GM19328 (cell line): ENCODE results near the gene CHIA.

Experiments used
- ATAC-seq: cut with Tn5 transposase; IDR thresholded peaks from one replicate; pipeline ENCODE4 v1.9.1; 2021; ENCODE audit warnings: mild to moderate bottlenecking, moderate library complexity; ENCODE audit not compliant: unreplicated experiment

The CHIA gene

DNA sequence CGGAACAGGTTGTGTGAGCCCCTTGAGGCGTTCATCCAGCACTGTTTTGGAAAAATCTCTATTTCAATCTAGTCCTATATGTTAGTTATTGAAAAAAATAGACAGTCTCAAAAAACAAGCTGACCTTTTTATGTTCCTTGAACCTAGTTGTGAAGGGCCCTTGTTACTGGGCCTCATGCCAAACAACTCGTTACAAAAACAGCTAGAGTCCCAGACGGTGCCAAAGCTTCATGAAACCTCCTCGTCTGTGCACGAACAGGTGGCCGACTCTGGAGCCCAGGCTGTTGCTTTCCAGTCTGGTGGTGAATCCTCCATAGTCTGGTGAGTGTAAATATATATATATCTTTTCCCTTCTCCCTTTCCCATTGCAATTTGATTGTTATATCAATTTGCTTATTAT, at the start of gene CHIA:
TSS of gene CHIA (plus strand) at position 222 of the 400 bp plus-strand sequence. CDS start 19,617 bp downstream, outside the sequence.
- ATAC-seq, result no peak

DNA sequence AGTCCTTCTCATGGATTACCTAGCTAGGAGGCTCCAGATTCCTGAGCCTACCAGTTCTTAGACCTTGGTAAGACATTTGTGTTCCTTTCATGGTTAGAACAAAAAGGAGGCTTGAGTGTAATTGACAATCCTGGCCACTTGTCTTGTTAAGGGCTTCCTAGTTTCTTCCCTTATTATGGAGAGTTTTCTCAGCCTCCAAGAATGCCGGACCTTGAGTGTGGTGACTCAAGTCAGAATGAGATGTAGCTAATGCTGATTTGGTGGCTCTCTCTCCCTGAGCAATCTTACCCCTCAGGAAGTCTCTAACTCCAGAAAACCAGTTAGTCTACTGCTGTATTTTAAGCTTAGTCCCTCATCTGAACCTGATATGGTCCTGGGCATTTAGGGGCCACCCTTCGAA, 48.9 kb upstream of the CHIA start:
- ATAC-seq, result no peak

DNA sequence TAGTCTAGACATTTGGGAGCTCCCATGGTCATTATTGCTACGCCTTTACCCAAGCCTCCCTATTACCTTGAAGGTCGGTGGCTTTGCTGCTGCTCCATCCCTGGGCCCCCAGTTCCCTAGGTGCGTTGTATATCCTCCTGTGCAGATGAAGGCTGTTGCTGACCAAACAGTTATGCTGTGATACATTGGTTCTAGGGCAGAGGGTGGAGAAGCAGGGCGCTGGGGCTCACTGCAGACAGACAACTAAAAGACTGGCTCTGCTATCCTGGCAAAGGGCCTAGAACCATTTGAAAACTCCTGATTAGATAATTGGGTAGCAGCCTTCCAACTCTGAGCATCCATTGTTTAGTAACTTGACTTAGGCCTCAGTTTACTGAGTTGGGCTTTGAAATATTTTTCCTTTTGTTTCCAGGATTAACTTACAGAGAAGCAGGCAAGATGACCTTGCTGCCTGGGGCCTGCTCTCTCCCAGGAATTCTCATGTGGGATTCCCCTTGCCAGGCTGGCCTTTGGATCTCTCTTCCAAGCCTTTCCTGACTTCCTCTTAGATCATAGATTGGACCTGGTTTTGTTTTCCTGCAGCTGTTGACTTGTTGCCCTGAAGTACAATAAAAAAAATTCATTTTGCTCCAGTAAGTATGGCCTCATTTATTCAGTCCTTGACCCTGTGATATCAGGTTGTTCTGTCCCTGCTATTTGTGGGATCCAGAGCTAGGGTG, 47.7 kb upstream of the CHIA start:
- no peak for ATAC-seq

DNA sequence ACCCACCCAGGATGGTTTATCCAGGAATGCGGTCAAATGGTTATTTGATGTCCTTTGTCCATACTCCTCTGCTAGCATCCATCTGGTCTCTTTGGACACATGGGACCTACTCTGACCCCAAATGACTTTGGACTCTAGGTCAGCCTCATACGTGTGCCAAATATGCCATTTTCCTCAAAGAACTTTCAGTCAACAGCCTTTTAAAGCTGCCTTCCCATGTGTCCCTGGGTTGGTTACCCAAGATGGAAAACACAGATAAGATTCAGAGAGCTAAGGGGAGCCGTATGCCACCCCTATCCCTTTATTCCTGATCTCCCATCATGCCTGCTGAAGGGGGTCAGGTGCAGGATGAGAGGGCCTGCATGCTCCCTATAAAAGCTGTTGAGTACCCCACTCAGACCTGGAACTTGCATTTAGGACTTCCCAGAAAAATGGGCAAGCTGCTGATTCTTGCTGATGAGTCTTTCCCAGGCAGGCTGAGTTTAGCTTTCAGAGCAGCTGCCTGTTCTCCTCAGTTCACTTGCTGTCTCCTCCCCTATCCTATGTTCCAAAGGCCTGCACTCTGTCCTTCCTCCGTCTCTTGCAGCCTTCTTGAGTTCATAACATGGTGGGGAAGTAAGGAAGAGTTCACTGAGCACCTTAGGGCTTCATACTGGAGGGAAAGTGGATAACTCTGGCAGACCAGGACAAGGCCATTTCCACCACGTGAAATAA, 43.4 kb upstream of the CHIA start:
- no peak for ATAC-seq

GRCh38 chr1:111249960-111250359, 40.7 kb upstream of the CHIA start:
- no peak for ATAC-seq

DNA sequence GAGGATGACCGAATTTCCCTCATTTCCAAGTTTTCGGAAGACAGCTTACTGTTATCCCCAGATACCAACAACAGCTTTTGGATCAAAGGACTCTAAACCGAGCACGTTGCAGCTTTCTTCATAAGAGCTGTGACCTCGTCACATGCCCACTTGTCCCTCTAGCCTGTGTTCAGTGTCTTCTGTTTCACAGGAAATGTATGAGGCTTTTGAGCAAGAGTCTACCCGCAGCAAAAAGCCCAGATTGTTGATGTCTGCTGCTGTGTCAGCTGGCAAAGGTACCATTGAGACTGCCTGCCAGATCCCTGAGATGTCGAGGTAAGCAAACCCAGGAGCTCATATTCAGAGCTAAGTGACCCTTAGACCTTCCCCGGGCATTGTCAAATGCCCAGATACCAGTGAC, 39.1 kb upstream of the CHIA start:
- ATAC-seq, result no peak

DNA sequence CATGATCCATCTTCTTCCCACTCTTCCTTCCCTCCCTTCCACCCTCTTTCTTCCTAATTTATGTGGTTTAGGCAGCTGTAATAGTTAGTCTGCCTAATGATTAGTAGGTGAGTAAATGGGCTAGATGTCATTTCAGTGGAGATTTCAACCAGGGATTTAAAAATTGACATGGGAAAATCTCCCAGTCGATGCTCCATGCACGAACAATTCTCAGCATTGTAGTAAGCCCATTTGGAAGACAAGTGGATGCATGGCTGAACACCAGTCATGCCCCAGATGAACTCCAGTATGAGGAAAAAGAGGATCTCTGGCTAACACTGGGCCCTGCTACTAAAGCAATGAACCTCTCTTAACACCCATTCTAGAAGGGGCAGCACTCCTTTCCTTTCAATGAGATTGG, 37.9 kb upstream of the CHIA start:
- ATAC-seq, result no peak

DNA sequence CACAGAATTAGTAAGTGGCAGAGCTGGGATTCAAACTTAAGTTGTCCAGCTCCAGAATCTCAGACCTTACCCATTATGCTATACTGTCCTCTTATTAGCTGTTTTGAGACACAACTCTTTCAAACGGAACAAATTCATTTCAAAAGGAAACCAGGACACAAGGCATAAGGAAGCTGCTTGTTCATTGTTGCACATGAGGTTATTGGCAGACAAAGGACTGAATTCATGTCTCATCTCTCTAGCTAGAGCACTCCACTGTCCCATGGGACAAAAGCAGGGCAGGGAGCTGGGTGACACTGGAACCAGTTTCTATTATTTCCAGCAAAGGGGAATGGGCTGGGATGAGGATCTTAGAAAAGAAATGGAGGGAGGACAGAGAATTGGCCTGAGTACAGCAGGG, 36.8 kb upstream of the CHIA start:
- ATAC-seq, result no peak

- ATAC-seq, result no peak
These were observed 33.5 kb upstream of the CHIA start for GRCh38 chr1:111256988-111257658.

GRCh38 chr1:111267801-111268508, 22.7 kb upstream of the CHIA start:
- no peak for ATAC-seq

GRCh38 chr1:111269825-111270406, 20.7 kb upstream of the CHIA start:
- ATAC-seq, result no peak

DNA sequence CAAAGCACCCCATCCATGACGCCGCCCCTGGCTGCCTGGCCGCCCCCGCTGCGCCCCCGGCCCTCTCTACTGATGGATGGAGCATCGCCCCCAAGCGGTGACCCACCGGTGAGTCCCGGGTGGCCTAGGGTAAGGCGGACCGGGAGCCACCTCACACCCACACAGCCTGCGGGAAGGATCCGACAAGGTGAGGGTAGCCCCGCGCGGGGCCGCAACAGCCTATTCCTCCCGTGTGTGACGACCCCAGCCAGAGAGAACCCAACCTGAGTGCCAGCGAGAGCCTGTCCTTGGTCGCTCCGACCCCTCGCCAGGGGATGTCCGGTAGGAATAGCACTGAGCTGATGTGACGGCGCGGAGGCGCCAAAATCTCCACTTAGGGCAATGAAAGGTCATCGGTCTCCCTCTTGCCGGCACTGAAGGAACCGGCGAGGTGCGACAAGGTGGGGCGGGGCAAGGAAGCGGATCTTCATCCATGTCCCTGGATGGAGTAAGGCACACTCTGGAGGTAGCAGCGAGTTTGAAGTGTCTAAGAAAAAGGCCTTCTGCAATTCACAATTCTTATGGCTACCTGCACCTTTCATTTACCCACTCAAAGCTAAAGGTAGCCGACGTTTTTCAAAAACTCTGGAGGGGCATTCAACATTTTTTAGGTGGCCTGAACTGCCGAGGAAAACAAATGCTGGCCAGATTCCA, 19.7 kb upstream of the CHIA start:
- no peak for ATAC-seq

DNA sequence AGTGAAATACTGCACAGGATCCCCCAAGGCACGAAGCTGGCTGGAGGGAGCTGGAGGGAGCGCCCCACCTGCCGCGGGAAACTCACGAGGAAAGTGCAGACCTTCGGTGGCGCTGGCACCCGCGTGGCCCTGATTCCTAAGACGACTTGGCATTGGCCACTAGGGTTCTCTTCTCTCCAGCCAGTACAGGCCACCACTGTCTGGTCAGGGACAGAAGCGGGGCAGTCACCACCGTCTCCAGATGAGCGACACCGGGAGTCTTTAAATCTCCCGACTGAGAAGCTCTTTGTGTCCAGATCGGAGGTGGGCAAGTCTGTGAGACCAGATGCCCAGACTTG, 19.2 kb upstream of the CHIA start:
- ATAC-seq, result no peak

GRCh38 chr1:111272081-111272480, 18.6 kb upstream of the CHIA start:
- no peak for ATAC-seq

DNA sequence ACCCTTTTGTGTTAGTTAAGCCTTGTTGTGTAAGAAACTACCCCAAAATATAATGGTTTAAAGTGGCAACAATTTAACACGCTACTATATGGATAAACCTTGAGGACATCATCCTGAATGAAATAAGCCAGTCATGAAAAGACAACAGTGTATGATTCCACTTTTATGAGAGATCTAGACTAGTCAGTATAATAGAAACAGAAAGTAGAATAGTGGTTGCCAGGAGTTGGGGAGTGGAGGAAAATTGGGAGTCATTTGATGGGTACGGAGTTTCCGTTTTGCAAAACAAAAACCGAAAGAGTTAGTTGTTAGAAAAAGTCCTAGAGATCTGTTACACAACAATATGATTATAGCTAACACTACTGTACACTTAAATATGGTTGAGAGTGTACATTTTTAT, 16.0 kb upstream of the CHIA start:
- ATAC-seq, result no peak

DNA sequence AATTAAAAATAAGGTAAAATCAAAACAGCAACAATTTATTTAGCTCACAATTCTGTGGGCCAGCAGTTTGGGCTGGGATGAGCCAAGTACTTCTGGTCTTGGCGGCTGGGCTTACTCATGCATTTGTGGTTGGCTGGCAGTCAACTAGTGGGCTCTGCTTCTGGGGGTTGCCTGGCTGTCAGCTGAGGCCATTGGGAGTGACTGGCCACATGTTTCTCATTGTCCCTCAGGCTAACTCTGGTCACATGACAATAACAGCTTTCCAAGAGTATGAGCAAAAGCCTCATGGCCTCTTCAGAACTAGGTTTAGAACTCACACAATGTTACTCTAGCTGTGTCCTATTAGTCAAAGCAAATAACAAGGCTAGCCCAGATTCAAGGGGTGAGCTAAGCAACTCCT, 15.6 kb upstream of the CHIA start:
- no peak for ATAC-seq

DNA sequence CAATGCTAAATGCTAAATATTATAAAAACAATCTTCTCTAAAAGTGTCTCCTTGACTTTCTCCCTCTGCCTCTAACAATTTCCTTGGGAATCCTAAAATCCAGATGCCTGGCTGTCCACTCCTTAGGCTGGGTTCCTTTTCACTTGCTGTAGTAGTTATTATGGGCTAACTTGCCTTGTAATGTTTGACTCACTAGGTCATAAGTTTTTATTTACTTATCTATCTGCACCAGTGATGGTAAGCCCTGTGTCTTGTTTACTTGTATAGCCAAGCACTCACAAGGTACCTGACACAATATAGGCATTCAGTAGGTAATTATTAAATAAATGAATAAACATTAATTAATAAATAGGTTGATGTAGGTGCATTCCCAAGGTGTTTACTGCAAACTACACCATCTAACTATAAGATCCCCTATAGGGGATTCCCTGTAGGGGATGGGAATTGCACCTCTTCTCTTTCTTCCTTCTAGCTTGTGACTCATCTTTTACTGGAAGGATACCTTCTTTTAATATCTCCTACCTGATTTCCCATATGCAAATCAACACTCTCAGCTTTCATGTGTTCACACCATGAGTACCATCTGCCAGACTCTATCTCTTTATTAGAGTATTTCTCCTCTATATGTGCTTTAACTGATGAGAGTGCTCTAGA, 14.7 kb upstream of the CHIA start:
- no peak for ATAC-seq

DNA sequence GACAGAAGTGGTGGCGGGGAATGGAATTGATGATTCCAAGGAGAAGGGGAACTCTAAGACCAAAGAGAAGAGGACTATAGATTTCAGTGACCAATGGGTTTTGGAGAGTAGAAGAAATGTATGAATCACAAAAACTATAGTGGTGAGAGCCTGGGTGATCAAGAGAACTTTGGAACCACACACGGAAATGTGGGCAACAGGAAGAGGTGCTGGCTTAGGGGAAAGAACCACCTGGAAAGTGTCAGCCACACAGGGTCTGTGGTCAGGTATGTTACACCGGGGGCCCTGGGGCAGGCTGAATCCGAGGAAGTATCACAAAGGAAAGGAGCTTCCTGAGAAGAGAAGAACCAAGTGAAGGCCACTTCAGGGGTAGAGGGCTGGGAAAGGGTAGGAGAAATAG, 11.5 kb upstream of the CHIA start:
- no peak for ATAC-seq

GRCh38 chr1:111280267-111280666, 10.4 kb upstream of the CHIA start:
- ATAC-seq, result no peak

GRCh38 chr1:111281411-111281810, 9.2 kb upstream of the CHIA start:
- ATAC-seq, result no peak
